ENCODE results near the gene CHFR. TPM values are rescaled to one million over a fixed set of nuclear protein-coding genes. Genes with fewer than 3 reads are reported as not detected.
A peak's percentile ranks its signal among the peaks of the same experiment; 100 is the strongest.
"Not testable (repeated sequence)": the region's sequence is repeated elsewhere in the genome, so short reads cannot be mapped to it uniquely, and the experiment has no call there.

Gene CHFR
- total RNA-seq, 1 experiment from 2014 or later = 74.0 TPM

DNA sequence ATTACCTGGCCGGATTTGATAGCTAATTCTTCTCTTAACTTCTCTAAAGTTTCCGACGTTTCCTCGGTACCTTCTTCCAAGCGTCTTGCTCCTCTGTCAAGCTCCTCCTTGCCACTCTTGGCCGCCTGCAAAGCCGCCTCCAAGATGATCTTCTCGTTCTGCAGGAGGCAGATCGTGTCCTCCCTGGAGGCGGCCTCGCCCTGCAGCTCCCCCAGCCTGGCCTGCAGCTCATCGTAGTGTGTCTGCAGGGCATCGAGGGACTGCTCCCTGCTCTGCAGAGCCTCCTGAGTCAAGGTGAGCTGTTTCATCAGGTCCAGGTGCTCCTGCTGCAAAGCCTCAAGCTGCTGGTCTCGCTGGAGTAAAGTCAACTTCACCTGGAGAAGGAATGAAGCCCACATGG, 91.6 kb downstream of the CHFR start:
- TF ChIP-seq REST (IDR thresholded peaks at IDR 0.05; ENCODE audit: insufficient read depth in 1 of 2, low read depth in 2 of 2, low read length in 1 of 2) = no peak
- TF ChIP-seq POLR2AphosphoS5 (IDR thresholded peaks at IDR 0.05; ENCODE audit: low read depth, low read length) = no peak
- TF ChIP-seq SIN3A (IDR thresholded peaks at IDR 0.05; ENCODE audit: borderline replicate concordance, insufficient read depth, low read depth, low read length) = no peak
- TF ChIP-seq CTCF (IDR thresholded peaks at IDR 0.05) = no peak
- no peak for TF ChIP-seq TCF7L2 (IDR thresholded peaks at IDR 0.05; ENCODE audit: low read depth, low read length)
- in situ Hi-C loops (cut with HindIII; ENCODE audit: low pct_unique_long_range_greater_than_20kb, low sequenced_read_pairs) (no loop called here), intact Hi-C loops (cut with micrococcal nuclease; ENCODE audit: unreplicated experiment) (no loop called here)
- no peak overlapping the region for H3K4me3 ChIP-seq (ENCODE audit: low read depth in 2 of 2, low read length in 2 of 2)
- BruUV-seq (replicated peaks) = TSS peak; percentile 43
- no peaks in the 10 kb centered on the region for H3K27me3 ChIP-seq (ENCODE audit: control insufficient read depth, insufficient read depth, low read length)
- H3K4me1 ChIP-seq (ENCODE audit: control insufficient read depth, insufficient read depth, low read length) = no peaks in the 10 kb centered on the region
- ChIA-PET POLR2A (no interaction called here), CTCF (no interaction called here)
- H3K27ac ChIP-seq (ENCODE audit: low read length) = no peak overlapping the region
- peaks cover 7% of the 10 kb centered on the region for H3K36me3 ChIP-seq (ENCODE audit: control insufficient read depth, insufficient read depth, low read length)
- ATAC-seq (no peak), DNase-seq (ENCODE audit: low read depth, low spot score) (no peak)
- no peaks in the 10 kb centered on the region for H3K9me3 ChIP-seq (ENCODE audit: control insufficient read depth, insufficient read depth, low read depth, low read length)

GRCh38 chr12:132791940-132792339, 95.5 kb downstream of the CHFR start:
- H3K27me3 ChIP-seq (ENCODE audit: control insufficient read depth, insufficient read depth, low read length); H3K36me3 ChIP-seq (ENCODE audit: control insufficient read depth, insufficient read depth, low read length); H3K4me1 ChIP-seq (ENCODE audit: control insufficient read depth, insufficient read depth, low read length); DNase-seq (ENCODE audit: low read depth, low spot score); H3K4me3 ChIP-seq (ENCODE audit: low read depth in 2 of 2, low read length in 2 of 2); H3K9me3 ChIP-seq (ENCODE audit: control insufficient read depth, insufficient read depth, low read depth, low read length); H3K27ac ChIP-seq (ENCODE audit: low read length); CTCF ChIA-PET; POLR2A ChIA-PET; BruUV-seq (replicated peaks); intact Hi-C loops (cut with micrococcal nuclease; ENCODE audit: unreplicated experiment); in situ Hi-C loops (cut with HindIII; ENCODE audit: low pct_unique_long_range_greater_than_20kb, low sequenced_read_pairs): not testable (repeated sequence)
- 0 out of 2 replicates have a peak, but pooled peaks have one; percentile 29 for ATAC-seq

- CTCF ChIA-PET = no interaction called here
- intact Hi-C loops (cut with micrococcal nuclease; ENCODE audit: unreplicated experiment) = no loop called here
- no peaks in the 10 kb centered on the region for H3K4me1 ChIP-seq (ENCODE audit: control insufficient read depth, insufficient read depth, low read length)
- no TSS peak for BruUV-seq (replicated peaks)
- POLR2A ChIA-PET = interaction anchor here (0.7 kb wide), 1 partner anchor 34 kb away, joined by 6 read pairs; no protein-coding TSS in a partner anchor
- ATAC-seq = no peak
- H3K36me3 ChIP-seq (ENCODE audit: control insufficient read depth, insufficient read depth, low read length) = peaks cover 7% of the 10 kb centered on the region; the same call in 1 of the 2 replicates
- no peak overlapping the region for H3K27ac ChIP-seq (ENCODE audit: low read length)
- H3K9me3 ChIP-seq (ENCODE audit: control insufficient read depth, insufficient read depth, low read depth, low read length) = no peaks in the 10 kb centered on the region
- H3K27me3 ChIP-seq (ENCODE audit: control insufficient read depth, insufficient read depth, low read length) = no peaks in the 10 kb centered on the region
- no peak overlapping the region for H3K4me3 ChIP-seq (ENCODE audit: low read depth in 2 of 2, low read length in 2 of 2)
- no peak for DNase-seq (ENCODE audit: low read depth, low spot score)
- TF ChIP-seq TCF7L2 (IDR thresholded peaks at IDR 0.05; ENCODE audit: low read depth, low read length) = no peak
- no peak for TF ChIP-seq REST (IDR thresholded peaks at IDR 0.05; ENCODE audit: insufficient read depth in 1 of 2, low read depth in 2 of 2, low read length in 1 of 2)
- TF ChIP-seq CTCF (IDR thresholded peaks at IDR 0.05) = no peak
- TF ChIP-seq SIN3A (IDR thresholded peaks at IDR 0.05; ENCODE audit: borderline replicate concordance, insufficient read depth, low read depth, low read length) = no peak
- TF ChIP-seq POLR2AphosphoS5 (IDR thresholded peaks at IDR 0.05; ENCODE audit: low read depth, low read length) = no peak
- in situ Hi-C loops (cut with HindIII; ENCODE audit: low pct_unique_long_range_greater_than_20kb, low sequenced_read_pairs) = no loop called here
Observed at GRCh38 chr12:132789099-132789471, 98.3 kb downstream of the CHFR start.

All from Panc1 (cell line).